HG02981 (cell line): ENCODE results near the gene ZC3H8.

Source experiments
- ATAC-seq: cut with Tn5 transposase; IDR thresholded peaks from one replicate; pipeline ENCODE4 v1.9.1; 2021; ENCODE audit warnings: mild to moderate bottlenecking, moderate library complexity; ENCODE audit not compliant: unreplicated experiment

Gene ZC3H8

GRCh38 chr2:112195950-112196349, 58.9 kb downstream of the ZC3H8 start:
- ATAC-seq, result no peak

- no peak for ATAC-seq
Measured at GRCh38 chr2:112195167-112195766, 59.6 kb downstream of the ZC3H8 start.

GRCh38 chr2:112194482-112194881, 60.4 kb downstream of the ZC3H8 start:
- no peak for ATAC-seq

GRCh38 chr2:112194028-112194427, 60.8 kb downstream of the ZC3H8 start:
- ATAC-seq, result no peak

GRCh38 chr2:112189001-112189556, 65.8 kb downstream of the ZC3H8 start:
- ATAC-seq, result no peak

- ATAC-seq, result no peak
Measured at GRCh38 chr2:112187805-112188596, 66.8 kb downstream of the ZC3H8 start.

GRCh38 chr2:112187046-112187715, 67.7 kb downstream of the ZC3H8 start:
- no peak for ATAC-seq

- ATAC-seq, result no peak
Measured at GRCh38 chr2:112185131-112185530, 69.7 kb downstream of the ZC3H8 start.

GRCh38 chr2:112184121-112184520, 70.7 kb downstream of the ZC3H8 start:
- ATAC-seq, result no peak

- ATAC-seq, result no peak
Measured at GRCh38 chr2:112183327-112184025, 71.4 kb downstream of the ZC3H8 start.

- ATAC-seq, result no peak
Measured at GRCh38 chr2:112182581-112183034, 72.2 kb downstream of the ZC3H8 start.

GRCh38 chr2:112181571-112182290, 73.1 kb downstream of the ZC3H8 start:
- ATAC-seq, result no peak

- no peak for ATAC-seq
Measured at GRCh38 chr2:112175958-112176573, 78.8 kb downstream of the ZC3H8 start.

GRCh38 chr2:112175333-112175732, 79.5 kb downstream of the ZC3H8 start:
- no peak for ATAC-seq

- ATAC-seq, result no peak
Measured at GRCh38 chr2:112174383-112174782, 80.5 kb downstream of the ZC3H8 start.

GRCh38 chr2:112173646-112174319, 81.1 kb downstream of the ZC3H8 start:
- no peak for ATAC-seq

GRCh38 chr2:112170495-112170894, 84.3 kb downstream of the ZC3H8 start:
- no peak for ATAC-seq

GRCh38 chr2:112168422-112169124, 86.3 kb downstream of the ZC3H8 start:
- ATAC-seq, result no peak
